HG03469 (cell line): Measurements from ENCODE around the gene LURAP1L.
"Not testable (repeated sequence)": the region's sequence is repeated elsewhere in the genome, so short reads cannot be mapped to it uniquely, and the experiment has no call there.

Experiments
- ATAC-seq: cut with Tn5 transposase; IDR thresholded peaks from one replicate; pipeline ENCODE4 v1.9.1; 2021; ENCODE audit warnings: mild to moderate bottlenecking, moderate library complexity, moderate number of reproducible peaks; ENCODE audit not compliant: unreplicated experiment

LURAP1L gene

GRCh38 chr9:12855066-12855465 lies 80.2 kb downstream of the LURAP1L start:
- ATAC-seq: no peak

GRCh38 chr9:12856603-12857002 lies 81.8 kb downstream of the LURAP1L start:
- ATAC-seq: no peak

GRCh38 chr9:12859704-12860251 lies 85.0 kb downstream of the LURAP1L start:
- no peak for ATAC-seq

- ATAC-seq: no peak
Measured at GRCh38 chr9:12860998-12861397, 86.2 kb downstream of the LURAP1L start.

- ATAC-seq: no peak
Measured at GRCh38 chr9:12862611-12863410, 88.0 kb downstream of the LURAP1L start.

GRCh38 chr9:12863618-12864017 lies 88.8 kb downstream of the LURAP1L start:
- no peak for ATAC-seq

- ATAC-seq: not testable (repeated sequence)
Measured at GRCh38 chr9:12865380-12865779, 90.6 kb downstream of the LURAP1L start.
